ENCODE data around the gene LSAMP.

The LSAMP gene

GRCh38 chr3:116429479-116430269 is 15.6 kb downstream of the LSAMP start:
- DNase-seq, result no peak

GRCh38 chr3:116426036-116426435 is 19.3 kb downstream of the LSAMP start:
- no peak for DNase-seq

GRCh38 chr3:116425126-116425525 is 20.2 kb downstream of the LSAMP start:
- no peak for DNase-seq

- DNase-seq, result no peak
Measured at GRCh38 chr3:116423945-116424344, 21.3 kb downstream of the LSAMP start.

- no peak for DNase-seq
Measured at GRCh38 chr3:116423374-116423773, 21.9 kb downstream of the LSAMP start.

GRCh38 chr3:116417151-116417550 is 28.1 kb downstream of the LSAMP start:
- no peak for DNase-seq

GRCh38 chr3:116413319-116413718 is 32.0 kb downstream of the LSAMP start:
- no peak for DNase-seq

- DNase-seq, result no peak
Measured at GRCh38 chr3:116408473-116408872, 36.8 kb downstream of the LSAMP start.

- DNase-seq, result no peak
Measured at GRCh38 chr3:116405231-116405630, 40.1 kb downstream of the LSAMP start.

- DNase-seq, result no peak
Measured at GRCh38 chr3:116399701-116400226, 45.5 kb downstream of the LSAMP start.

- DNase-seq, result no peak
Measured at GRCh38 chr3:116394365-116394764, 50.9 kb downstream of the LSAMP start.

- no peak for DNase-seq
Measured at GRCh38 chr3:116393199-116393598, 52.1 kb downstream of the LSAMP start.

- DNase-seq, result no peak
Measured at GRCh38 chr3:116392291-116392690, 53.0 kb downstream of the LSAMP start.

GRCh38 chr3:116391296-116392201 is 53.7 kb downstream of the LSAMP start:
- DNase-seq, result no peak

- DNase-seq, result no peak
Measured at GRCh38 chr3:116390318-116390717, 55.0 kb downstream of the LSAMP start.

- DNase-seq, result no peak
Measured at GRCh38 chr3:116388867-116389385, 56.4 kb downstream of the LSAMP start.

GRCh38 chr3:116386168-116386567 is 59.1 kb downstream of the LSAMP start:
- no peak for DNase-seq

- DNase-seq, result no peak
Measured at GRCh38 chr3:116384717-116385116, 60.6 kb downstream of the LSAMP start.

- no peak for DNase-seq
Measured at GRCh38 chr3:116378077-116378476, 67.2 kb downstream of the LSAMP start.

GRCh38 chr3:116374901-116375300 is 70.4 kb downstream of the LSAMP start:
- no peak for DNase-seq

- DNase-seq, result no peak
Measured at GRCh38 chr3:116367761-116368395, 77.4 kb downstream of the LSAMP start.

- DNase-seq, result no peak
Measured at GRCh38 chr3:116356056-116356455, 89.2 kb downstream of the LSAMP start.

- no peak for DNase-seq
Measured at GRCh38 chr3:116354382-116354781, 90.9 kb downstream of the LSAMP start.
